Heart left ventricle (tissue), 16 donors: Measurements from ENCODE around the gene TBCE. TPM values are rescaled to one million over a fixed set of nuclear protein-coding genes. Genes with fewer than 3 reads are reported as not detected.
"Not testable (repeated sequence)": the region's sequence is repeated elsewhere in the genome, so short reads cannot be mapped to it uniquely, and the experiment has no call there.

ENCODE experiments used
- ATAC-seq, 4 donors: fragments of 200-7000 bp; cut with Tn5 transposase; one replicate each; pipeline ENCODE4 v1.9.1; 2020 to 2022; ENCODE audit warnings: moderate library complexity in 4 of 4, mild to moderate bottlenecking in 3 of 4, moderate number of reproducible peaks in 1 of 4
- DNase-seq, 5 donors: peaks; one replicate each; pipeline ENCODE4 v3.0.0-alpha.2; 2020
- H3K27ac ChIP-seq, 12 donors: fragments of 200-600 bp; sonication (generic) in 4 of 12; one replicate each; pipeline versions ENCODE4 v1.5.0 to v1.8.0; 2016 to 2022; ENCODE audit warnings: mild to moderate bottlenecking in 2 of 12
- H3K27me3 ChIP-seq, 9 donors: fragments of 200-600 bp; sonication (generic) in 2 of 9; one replicate each; pipeline versions ENCODE4 v1.5.1 to v1.8.0; 2016 to 2022; ENCODE audit warnings: mild to moderate bottlenecking in 3 of 9
- H3K36me3 ChIP-seq, 9 donors: fragments of 200-600 bp; sonication (generic) in 2 of 9; one replicate each; pipeline versions ENCODE4 v1.5.0 to v1.8.0; 2018 to 2022; ENCODE audit warnings: mild to moderate bottlenecking in 2 of 9
- H3K4me1 ChIP-seq, 12 donors: fragments of 200-600 bp; sonication (generic) in 4 of 12; one replicate each; pipeline versions ENCODE4 v1.5.0 to v1.8.0; 2016 to 2022; ENCODE audit warnings: mild to moderate bottlenecking in 3 of 12
- H3K4me3 ChIP-seq, 12 donors: fragments of 200-600 bp; sonication (generic) in 4 of 12; one replicate each; pipeline versions ENCODE4 v1.5.0 to v1.8.0; 2017 to 2022; ENCODE audit warnings: mild to moderate bottlenecking in 9 of 12, moderate library complexity in 4 of 12
- H3K9me3 ChIP-seq, 12 donors: fragments of 200-600 bp; sonication (generic) in 4 of 12; one replicate each; pipeline versions ENCODE4 v1.5.0 to v1.8.0; 2016 to 2022; ENCODE audit warnings: mild to moderate bottlenecking in 1 of 12
- POLR2A ChIP-seq, 2 donors: fragments of 450-650 bp; IDR thresholded peaks; one replicate each; pipeline ENCODE4 v1.6.1; 2017; ENCODE audit warnings: antibody characterized with exemption in 2 of 2, mild to moderate bottlenecking in 2 of 2, moderate library complexity in 2 of 2
- WGBS, 4 donors: extraction: QIAGEN DNeasy Blood & Tissue Kit in 2 of 4; methylation state at CpG; one replicate each; pipeline versions ENCODE4 v1.1.5 to v1.1.7; 2013 to 2018; 5-methylcytosine and 5-hydroxymethylcytosine counted together
- intact Hi-C, 10 donors: fragments of 100-400 bp; cut with DNase I; formaldehyde crosslinking; loops; one replicate each; pipeline versions ENCODE4 v1.11.1 to v1.14.2; 2022
- polyA plus RNA-seq, 2 donors: library from polyadenylated mRNA; stranded (reverse); fragments of 200-250 nt; gene quantifications; one replicate each; pipeline ENCODE4 v1.2.3, GENCODE V29; 2013
- total RNA-seq, 9 donors: library from RNA; depleted of rRNA in 2 of 9; stranded (reverse); fragments of >200 nt in 2 of 9; fragmentation: NEBNext Ultra II Directional in 3 of 9; extraction: Animal tissue kit (Norgen Biotek cat#: 25700) in 3 of 9; gene quantifications; one replicate each; pipeline versions ENCODE4 v1.1.0 to v1.2.4, GENCODE V29; 2016 to 2023
- TF ChIP-seq, protein P1 (sequence below), 12 donors: fragments of 200-600 bp; sonication (generic) in 4 of 12; IDR thresholded peaks; one replicate each; pipeline versions ENCODE4 v1.5.0 to v1.8.0; 2018 to 2022; ENCODE audit warnings: antibody characterized with exemption in 12 of 12, mild to moderate bottlenecking in 5 of 12
- donor health status: ischemic (EF 13 %, LVEDD 7.1; RV severe dilation, severe dysfunction).
- donor health status: healthy with polysubstance abuse.
- donor health status: DM: no; HTN: yes; CAD: no.
- donor health status: DM: no; HTN: no; CAD: no.
- donor health status: ischemic (EF 25% LVEDD 6.9; RV normal size, moderate dysfunction).
- donor health status: ischemic (EF 25% LVEDD 5.7; RV mildly dilated, moderate dysfunction).
- donor health status: healthy.
- donor health status: DM: yes; HTN: yes; CAD: no.
- donor health status: ischemic (EF 35%, LVEDD 5.7; RV mildly dilated, moderate dysfunction).
- donor health status: nonischemic (EF 11% LVEDD 7.7; RV severe dilation, severe dysfunction).
- donor health status: DM: yes; HTN: yes; CAD: no.
- donor health status: PGD.
- donor health status: ischemic (EF 29% LVEDD 5.4; RV normal size, mild dysfunction).
- donor health status: nonischemic (EF 23%, LVEDD 6.1; RV moderate dilation, normal function).

Gene TBCE
- total and polyA plus RNA-seq, 11 donors = 15.2 to 39.5 (median 18.2) TPM

DNA sequence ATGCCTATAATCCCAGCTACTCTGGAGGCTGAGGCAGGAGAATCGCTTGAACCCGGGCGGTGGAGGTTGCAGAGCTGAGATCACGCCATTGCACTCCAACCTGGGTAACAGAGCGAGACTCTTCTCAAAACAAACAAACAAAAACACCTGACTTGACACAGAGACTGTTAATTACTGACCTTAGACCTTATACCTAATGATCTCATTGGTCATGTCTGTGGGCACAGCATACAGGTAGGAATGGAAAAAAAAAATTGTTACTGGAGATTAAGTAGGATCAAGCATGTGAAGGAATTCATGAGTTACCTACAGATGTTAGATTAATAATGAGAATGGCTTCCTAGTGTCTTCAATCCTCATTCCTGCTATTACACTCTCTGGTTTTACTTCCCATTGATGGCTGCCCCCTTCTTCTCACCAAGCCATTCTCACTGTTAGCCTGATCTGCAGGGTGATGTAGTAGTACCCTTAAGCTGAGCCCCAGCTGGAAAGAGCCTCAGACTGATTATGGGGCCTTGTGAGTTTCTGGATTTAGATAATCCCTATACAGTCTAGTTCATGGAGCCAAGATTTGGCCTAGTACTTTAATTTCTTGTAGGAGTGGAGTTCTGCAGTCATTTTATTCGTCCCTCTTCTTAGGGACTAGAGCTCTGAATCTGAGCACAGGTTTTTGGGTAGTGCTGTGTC, 8.8 kb downstream of the TBCE start:
- no peak overlapping the region for H3K27ac ChIP-seq
- intact Hi-C loops = no loop called here
- TF ChIP-seq, protein P1, sequence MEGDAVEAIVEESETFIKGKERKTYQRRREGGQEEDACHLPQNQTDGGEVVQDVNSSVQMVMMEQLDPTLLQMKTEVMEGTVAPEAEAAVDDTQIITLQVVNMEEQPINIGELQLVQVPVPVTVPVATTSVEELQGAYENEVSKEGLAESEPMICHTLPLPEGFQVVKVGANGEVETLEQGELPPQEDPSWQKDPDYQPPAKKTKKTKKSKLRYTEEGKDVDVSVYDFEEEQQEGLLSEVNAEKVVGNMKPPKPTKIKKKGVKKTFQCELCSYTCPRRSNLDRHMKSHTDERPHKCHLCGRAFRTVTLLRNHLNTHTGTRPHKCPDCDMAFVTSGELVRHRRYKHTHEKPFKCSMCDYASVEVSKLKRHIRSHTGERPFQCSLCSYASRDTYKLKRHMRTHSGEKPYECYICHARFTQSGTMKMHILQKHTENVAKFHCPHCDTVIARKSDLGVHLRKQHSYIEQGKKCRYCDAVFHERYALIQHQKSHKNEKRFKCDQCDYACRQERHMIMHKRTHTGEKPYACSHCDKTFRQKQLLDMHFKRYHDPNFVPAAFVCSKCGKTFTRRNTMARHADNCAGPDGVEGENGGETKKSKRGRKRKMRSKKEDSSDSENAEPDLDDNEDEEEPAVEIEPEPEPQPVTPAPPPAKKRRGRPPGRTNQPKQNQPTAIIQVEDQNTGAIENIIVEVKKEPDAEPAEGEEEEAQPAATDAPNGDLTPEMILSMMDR (IDR thresholded peaks at IDR 0.05) = no peak
- no peak for TF ChIP-seq POLR2A (IDR thresholded peaks at IDR 0.05)
- H3K9me3 ChIP-seq = no peaks in the 10 kb centered on the region
- peaks cover 0 to 46% (median 17%) of the 10 kb centered on the region in 9 donors for H3K36me3 ChIP-seq
- no peaks in the 10 kb centered on the region for H3K27me3 ChIP-seq
- H3K4me3 ChIP-seq = no peak overlapping the region
- H3K4me1 ChIP-seq = no peaks in the 10 kb centered on the region
- ATAC-seq = no peak
- 93 to 99% (median 98%) methylated on average over 6 of the region's 6 CpGs for WGBS, 4 donors
- no peak for DNase-seq

DNA sequence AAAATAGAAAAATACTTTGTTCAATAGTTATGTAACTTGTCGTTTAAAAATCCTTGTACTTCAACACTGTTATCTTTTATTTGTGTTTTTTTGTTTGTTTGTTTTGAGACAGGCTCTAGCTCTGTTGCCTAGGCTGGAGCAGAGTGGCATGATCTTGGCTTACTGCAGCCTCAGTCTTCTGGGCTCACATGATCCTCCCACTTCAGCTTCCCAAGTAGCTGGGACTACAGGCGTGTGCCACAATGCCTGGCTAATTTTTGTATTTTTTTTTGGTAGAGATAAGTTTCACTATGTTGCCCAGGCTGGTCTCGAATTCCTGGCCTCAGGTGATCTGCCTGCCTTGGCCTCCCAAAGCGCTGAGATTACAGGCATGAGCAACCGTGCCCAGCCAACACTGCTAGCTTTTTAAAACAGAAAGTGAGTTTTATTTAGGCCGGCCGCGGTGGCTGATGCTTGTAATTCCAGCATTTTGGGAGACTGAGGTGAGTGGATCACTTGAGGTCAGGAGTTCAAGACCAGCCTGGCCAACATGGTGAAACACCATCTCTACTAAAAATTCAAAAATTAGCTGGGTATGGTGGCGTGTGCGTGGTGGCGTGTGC, 11.0 kb downstream of the TBCE start:
- 70 to 81% (median 77%) methylated on average over 11 of the region's 11 CpGs for WGBS, 4 donors
- H3K9me3 ChIP-seq, H3K27me3 ChIP-seq, DNase-seq, H3K4me1 ChIP-seq, H3K27ac ChIP-seq, H3K4me3 ChIP-seq, ATAC-seq, intact Hi-C loops: not testable (repeated sequence)
- peaks cover 0 to 49% (median 20%) of the 10 kb centered on the region in 9 donors for H3K36me3 ChIP-seq

DNA sequence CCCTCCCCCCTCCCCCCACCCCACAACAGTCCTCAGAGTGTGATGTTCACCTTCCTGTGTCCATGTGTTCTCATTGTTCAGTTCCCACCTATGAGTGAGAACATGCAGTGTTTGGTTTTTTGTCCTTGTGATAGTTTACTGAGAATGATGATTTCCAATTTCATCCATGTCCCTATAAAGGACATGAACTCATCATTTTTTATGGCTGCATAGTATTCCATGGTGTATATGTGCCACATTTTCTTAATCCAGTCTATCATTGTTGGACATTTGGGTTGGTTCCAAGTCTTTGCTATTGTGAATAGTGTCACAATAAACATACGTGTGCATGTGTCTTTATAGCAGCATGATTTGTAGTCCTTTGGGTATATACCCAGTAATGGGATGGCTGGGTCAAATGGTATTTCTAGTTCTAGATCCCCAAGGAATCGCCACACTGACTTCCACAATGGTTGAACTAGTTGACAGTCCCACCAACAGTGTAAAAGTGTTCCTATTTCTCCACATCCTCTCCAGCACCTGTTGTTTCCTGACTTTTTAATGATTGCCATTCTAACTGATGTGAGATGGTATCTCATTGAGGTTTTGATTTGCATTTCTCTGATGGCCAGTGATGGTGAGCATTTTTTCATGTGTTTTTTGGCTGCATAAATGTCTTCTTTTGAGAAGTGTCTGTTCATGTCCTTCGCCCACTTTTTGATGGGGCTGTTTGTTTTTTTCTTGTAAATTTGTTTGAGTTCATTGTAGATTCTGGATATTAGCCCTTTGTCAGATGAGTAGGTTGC, 14.9 kb downstream of the TBCE start:
- ATAC-seq, H3K4me1 ChIP-seq, H3K4me3 ChIP-seq, intact Hi-C loops, H3K27me3 ChIP-seq, H3K9me3 ChIP-seq, DNase-seq, H3K27ac ChIP-seq: not testable (repeated sequence)
- no CpG with 5 or more reads among the region's 3 CpGs for WGBS, 4 donors
- peaks cover 0 to 34% (median 20%) of the 10 kb centered on the region in 9 donors for H3K36me3 ChIP-seq

DNA sequence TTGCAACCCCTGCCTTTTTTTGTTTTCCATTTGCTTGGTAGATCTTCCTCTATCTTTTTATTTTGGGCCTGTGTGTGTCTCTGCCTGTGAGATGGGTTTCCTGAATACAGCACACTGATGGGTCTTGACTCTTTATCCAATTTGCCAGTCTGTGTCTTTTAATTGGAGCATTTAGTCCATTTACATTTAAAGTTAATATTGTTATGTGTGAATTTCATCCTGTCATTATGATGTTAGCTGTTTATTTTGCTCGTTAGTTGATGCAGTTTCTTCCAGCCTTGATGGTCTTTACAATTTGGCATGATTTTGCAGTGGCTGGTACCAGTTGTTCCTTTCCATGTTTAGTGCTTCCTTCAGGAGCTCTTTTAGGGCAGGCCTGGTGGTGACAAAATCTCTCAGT, 18.4 kb downstream of the TBCE start:
- 96 to 100% (median 99%) methylated on average over 1 of the region's 1 CpG for WGBS, 4 donors

DNA sequence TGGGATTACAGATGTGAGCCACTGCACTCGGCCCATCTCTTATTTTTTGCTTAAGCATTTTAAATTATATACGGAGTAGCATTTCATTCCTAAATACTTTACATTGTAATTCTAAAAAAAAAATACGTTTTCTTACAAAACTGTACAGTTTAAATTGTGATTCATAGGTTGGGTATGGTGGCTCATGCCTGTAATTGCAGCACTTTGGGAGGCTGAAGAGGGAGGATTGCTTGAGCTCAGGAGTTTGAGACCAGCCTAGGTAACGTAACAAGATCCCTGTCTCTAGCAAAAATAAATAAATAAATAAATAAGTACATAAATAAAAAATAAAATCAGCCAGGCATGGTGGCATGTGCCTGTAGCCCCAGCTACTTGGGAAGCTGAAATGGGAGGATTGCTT, 24.6 kb downstream of the TBCE start:
- intact Hi-C loops = no loop called here
- no peaks in the 10 kb centered on the region for H3K27me3 ChIP-seq
- WGBS, 4 donors = 96 to 99% (median 97%) methylated on average over 4 of the region's 4 CpGs
- TF ChIP-seq POLR2A (IDR thresholded peaks at IDR 0.05) = no peak
- H3K36me3 ChIP-seq = no peaks in the 10 kb centered on the region
- no peak overlapping the region for H3K27ac ChIP-seq
- H3K4me1 ChIP-seq = no peaks in the 10 kb centered on the region
- DNase-seq (no peak), ATAC-seq (no peak)
- H3K9me3 ChIP-seq = peaks cover 0 to 11% (median 0%) of the 10 kb centered on the region in 12 donors
- no peak overlapping the region for H3K4me3 ChIP-seq

More for the DNA sequence above, 18.4 kb downstream of the TBCE start:
- H3K27me3 ChIP-seq, ATAC-seq, DNase-seq, H3K4me1 ChIP-seq, H3K27ac ChIP-seq, intact Hi-C loops, H3K4me3 ChIP-seq: not testable (repeated sequence)
- Histone ChIP-seq H3K36me3 (peaks cover 0 to 11% (median 8%) of the 10 kb centered on the region in 9 donors), H3K9me3 (peaks cover 0 to 13% (median 0%) of the 10 kb centered on the region in 12 donors)

DNA sequence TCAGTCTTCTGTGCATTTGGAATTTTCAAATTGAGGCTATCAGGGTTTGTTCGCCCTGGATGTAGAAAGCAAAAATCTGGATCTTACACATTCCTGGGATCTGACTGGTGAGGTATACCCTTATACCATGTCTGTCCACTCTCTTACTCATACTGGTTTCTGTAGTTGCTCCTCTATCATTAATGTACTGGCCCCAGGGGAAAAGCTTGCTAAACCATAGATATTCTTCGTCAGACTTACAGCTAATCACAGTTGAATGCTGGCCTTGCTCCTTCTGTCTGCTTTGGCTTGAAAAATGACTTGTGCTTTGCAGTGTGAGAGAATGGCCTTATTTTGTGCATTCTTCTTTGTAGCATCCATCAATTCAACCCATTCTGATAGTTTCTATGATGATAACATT, 30.5 kb downstream of the TBCE start:
- 81 to 91% (median 88%) methylated on average over 2 of the region's 2 CpGs for WGBS, 4 donors
- H3K4me3 ChIP-seq = no peak overlapping the region
- intact Hi-C loops = no loop called here

More for the DNA sequence above, 30.5 kb downstream of the TBCE start:
- TF ChIP-seq, protein P1 (IDR thresholded peaks at IDR 0.05) = no peak
- TF ChIP-seq POLR2A (IDR thresholded peaks at IDR 0.05) = no peak
- Histone ChIP-seq H3K27ac (no peak overlapping the region), H3K9me3 (no peaks in the 10 kb centered on the region), H3K4me1 (no peaks in the 10 kb centered on the region), H3K27me3 (no peaks in the 10 kb centered on the region), H3K36me3 (peaks cover 0 to 11% (median 5%) of the 10 kb centered on the region in 9 donors)
- no peak for ATAC-seq
- no peak for DNase-seq
